Neural cell (in vitro differentiated cells): ENCODE measurements around the gene AP5Z1. TPM values are rescaled to one million over a fixed set of nuclear protein-coding genes. Genes with fewer than 3 reads are reported as not detected.

ENCODE experiments used
- H2AFZ ChIP-seq: fragments of 200-600, 300-800 bp; sonication (generic), shearing (Covaris generic); 2 replicates; pipeline ENCODE4 v1.6.0; 2014; ENCODE audit warnings: low read depth, mild to moderate bottlenecking, antibody characterized with exemption, low read length, moderate library complexity
- H3F3A ChIP-seq: fragments of 200-600 bp; shearing (Covaris generic); 2 replicates; pipeline ENCODE4 v1.6.1; 2016; ENCODE audit warnings: mild to moderate bottlenecking, moderate library complexity, mixed read lengths, antibody characterized with exemption, low read length; ENCODE audit not compliant: insufficient read depth, poor library complexity, severe bottlenecking
- H3K27ac ChIP-seq: fragments of 200-600, 300-800 bp; sonication (generic), shearing (Covaris generic); 2 replicates; pipeline ENCODE4 v1.5.1; 2014; ENCODE audit warnings: mild to moderate bottlenecking, low read length, moderate library complexity
- H3K27me3 ChIP-seq: fragments of 300-800, 200-600 bp; sonication (generic), shearing (Covaris generic); 2 replicates; pipeline ENCODE4 v1.6.0; 2014; ENCODE audit warnings: mild to moderate bottlenecking, low read depth, low read length, moderate library complexity; ENCODE audit not compliant: insufficient read depth
- H3K36me3 ChIP-seq: fragments of 300-800, 200-600 bp; sonication (generic), shearing (Covaris generic); 2 replicates; pipeline ENCODE4 v1.5.1; 2014; ENCODE audit warnings: mild to moderate bottlenecking, antibody characterized with exemption, low read length, moderate library complexity; ENCODE audit not compliant: insufficient read depth
- H3K4me2 ChIP-seq: fragments of 300-800, 200-600 bp; sonication (generic), shearing (Covaris generic); 2 replicates; pipeline ENCODE4 v1.6.0; 2014; ENCODE audit warnings: mild to moderate bottlenecking, low read length
- H3K4me3 ChIP-seq: fragments of 300-800, 200-600 bp; sonication (generic), shearing (Covaris generic); 2 replicates; pipeline ENCODE4 v1.5.1; 2014; ENCODE audit warnings: mild to moderate bottlenecking, low read length, moderate library complexity
- H3K79me2 ChIP-seq: fragments of 200-600 bp; shearing (Covaris generic); replicated peaks from 2 replicates; pipeline ENCODE4 v1.6.0; 2014; ENCODE audit warnings: mild to moderate bottlenecking, low read length, moderate library complexity; ENCODE audit not compliant: insufficient read depth
- H3K9ac ChIP-seq: fragments of 300-800, 200-600 bp; sonication (generic), shearing (Covaris generic); 2 replicates; pipeline ENCODE4 v1.6.1; 2016; ENCODE audit warnings: mild to moderate bottlenecking, low read length, mixed read lengths
- H3K9me2 ChIP-seq: fragments of 200-600 bp; shearing (Covaris generic); 2 replicates; pipeline ENCODE4 v1.6.1; 2016; ENCODE audit warnings: mild to moderate bottlenecking, low read length, mixed read lengths; ENCODE audit not compliant: insufficient read depth
- H3K9me3 ChIP-seq: fragments of 200-600, 300-800 bp; sonication (generic), shearing (Covaris generic); 2 replicates; pipeline ENCODE4 v1.6.1; 2016; ENCODE audit warnings: mild to moderate bottlenecking, mixed run types, low read length, moderate library complexity, mixed read lengths
- H4K20me1 ChIP-seq: fragments of 200-600 bp; shearing (Covaris generic); 2 replicates; pipeline ENCODE4 v1.6.1; 2016; ENCODE audit warnings: mild to moderate bottlenecking, mixed run types; ENCODE audit not compliant: insufficient read depth
- CTCF ChIP-seq: fragments of 450-650 bp; IDR thresholded peaks from 2 replicates; pipeline ENCODE4 v1.5.1; 2014; ENCODE audit warnings: antibody characterized with exemption, mild to moderate bottlenecking, moderate library complexity; ENCODE audit not compliant: poor library complexity, severe bottlenecking
- EP300 ChIP-seq: fragments of 450-650 bp; conservative IDR thresholded peaks from 2 replicates; pipeline ENCODE4 v1.6.1; 2014; ENCODE audit warnings: antibody characterized with exemption, mild to moderate bottlenecking, moderate library complexity; ENCODE audit not compliant: poor library complexity, severe bottlenecking
- EZH2 ChIP-seq: fragments of 200-600, 300-800 bp; shearing (Covaris generic), sonication (generic); IDR thresholded peaks from 2 replicates; pipeline ENCODE4 v1.6.1; 2014; ENCODE audit warnings: antibody characterized with exemption, low read length, borderline replicate concordance, mild to moderate bottlenecking; ENCODE audit not compliant: insufficient read depth, poor library complexity, severe bottlenecking
- MXI1 ChIP-seq: fragments of 450-650 bp; conservative IDR thresholded peaks from 2 replicates; pipeline ENCODE4 v1.6.1; 2014; ENCODE audit warnings: antibody characterized with exemption, mild to moderate bottlenecking; ENCODE audit not compliant: poor library complexity, severe bottlenecking
- POLR2AphosphoS5 ChIP-seq: IDR thresholded peaks from 2 replicates; pipeline ENCODE4 v1.6.1; 2012
- RAD21 ChIP-seq: fragments of 450-650 bp; conservative IDR thresholded peaks from 2 replicates; pipeline ENCODE4 v1.6.1; 2014; ENCODE audit warnings: antibody characterized with exemption, mild to moderate bottlenecking, moderate library complexity
- REST ChIP-seq: IDR thresholded peaks from 2 replicates; pipeline ENCODE4 v1.6.1; 2012; ENCODE audit warnings: borderline replicate concordance
- SMC3 ChIP-seq: fragments of 450-650 bp; conservative IDR thresholded peaks from 2 replicates; pipeline ENCODE4 v1.6.1; 2014; ENCODE audit warnings: antibody characterized with exemption, mild to moderate bottlenecking, moderate library complexity; ENCODE audit not compliant: poor library complexity
- TAF1 ChIP-seq: IDR thresholded peaks from 2 replicates; pipeline ENCODE4 v1.6.1; 2012; ENCODE audit warnings: low read depth
- polyA plus RNA-seq: library from polyadenylated mRNA; depleted of rRNA; stranded (reverse); fragments of >200 nt; gene quantifications from 2 replicates; pipeline ENCODE4 v1.2.3, GENCODE V29; 2014

The AP5Z1 gene
- polyA plus RNA-seq, 1 donor from 2014 or later, result 36.9 TPM

DNA sequence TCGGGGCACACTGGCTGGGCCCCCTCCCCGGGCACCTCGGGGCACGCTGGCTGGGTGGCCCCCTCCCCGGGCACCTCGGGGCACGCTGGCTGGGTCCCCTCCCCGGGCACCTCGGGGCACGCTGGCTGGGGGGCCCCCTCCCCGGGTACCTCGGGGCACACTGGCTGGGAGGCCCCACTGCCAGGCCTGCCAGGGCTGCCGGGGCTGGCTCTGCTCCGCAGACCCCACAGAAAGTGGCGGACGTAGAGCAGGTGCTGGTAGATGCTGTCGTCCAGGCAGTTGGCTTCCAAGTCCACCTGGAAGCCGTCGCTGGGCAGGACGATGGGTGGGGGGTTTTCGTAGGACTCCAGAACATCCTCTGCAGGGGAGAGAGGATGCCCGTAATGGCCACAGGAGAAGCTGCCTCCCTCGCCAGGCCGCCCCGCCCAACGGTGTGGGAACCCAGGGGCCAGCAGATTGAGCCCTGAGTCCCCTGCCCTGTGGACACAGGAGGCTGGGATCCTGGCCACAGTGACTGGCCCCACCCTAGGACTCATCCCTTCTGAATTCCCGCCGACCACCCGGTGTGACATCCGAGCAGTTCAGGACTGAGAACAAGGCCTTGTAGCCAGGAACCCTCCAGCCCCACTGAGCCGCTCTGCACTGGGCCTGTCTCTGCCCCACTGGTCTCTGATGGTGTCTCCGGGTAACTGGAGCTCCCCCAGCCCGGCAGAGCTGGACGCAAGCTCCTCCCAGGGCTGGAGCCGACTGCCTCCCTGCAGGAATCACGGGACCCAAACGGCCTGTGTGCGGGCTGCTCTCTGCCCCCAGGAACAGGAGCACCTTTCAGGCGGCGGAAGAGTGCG lies 28.2 kb downstream of the AP5Z1 start:
- Histone ChIP-seq H3K79me2 (no peaks in the 10 kb centered on the region), H3K4me2 (no peak overlapping the region), H3K9me3 (no peaks in the 10 kb centered on the region), H3K4me3 (no peak overlapping the region), H3K9ac (no peak overlapping the region), H3K27me3 (no peaks in the 10 kb centered on the region), H2AFZ (no peak overlapping the region), H3K27ac (no peak overlapping the region), H3K9me2 (no peaks in the 10 kb centered on the region), H4K20me1 (no peaks in the 10 kb centered on the region), H3K36me3 (no peaks in the 10 kb centered on the region), H3F3A (no peaks in the 10 kb centered on the region)
- no peak for TF ChIP-seq MXI1
- TF ChIP-seq RAD21, result no peak
- TF ChIP-seq EZH2, result no peak
- no peak for TF ChIP-seq CTCF
- TF ChIP-seq TAF1, result no peak
- no peak for TF ChIP-seq POLR2AphosphoS5
- no peak for TF ChIP-seq REST
- TF ChIP-seq EP300, result no peak
- no peak for TF ChIP-seq SMC3

GRCh38 chr7:4805110-4805983 lies 29.9 kb downstream of the AP5Z1 start:
- H3K79me2 ChIP-seq, result no peaks in the 10 kb centered on the region
- H3K36me3 ChIP-seq, result no peaks in the 10 kb centered on the region
- no peaks in the 10 kb centered on the region for H3K9me2 ChIP-seq

More at GRCh38 chr7:4805110-4805983, 29.9 kb downstream of the AP5Z1 start:
- Histone ChIP-seq H3K27me3 (no peaks in the 10 kb centered on the region), H4K20me1 (no peaks in the 10 kb centered on the region), H3K9me3 (no peaks in the 10 kb centered on the region), H3K4me2 (no peak overlapping the region), H3K4me3 (no peak overlapping the region), H2AFZ (no peak overlapping the region), H3F3A (no peaks in the 10 kb centered on the region), H3K9ac (no peak overlapping the region), H3K27ac (no peak overlapping the region)
- TF ChIP-seq CTCF (no peak), EP300 (no peak), MXI1 (no peak), POLR2AphosphoS5 (no peak), EZH2 (no peak), SMC3 (no peak), TAF1 (no peak), REST (no peak), RAD21 (no peak)
